A673 (cell line): ENCODE measurements around the gene GSDMA.

ENCODE experiments used
- CTCF ChIP-seq: fragments of 300-800, 200-600 bp; sonication (generic); conservative IDR thresholded peaks from 2 replicates; pipeline ENCODE4 v1.5.1; 2017; ENCODE audit warnings: low read depth, mild to moderate bottlenecking, antibody characterized with exemption, low read length, moderate library complexity, mixed read lengths
- EZH2 ChIP-seq: fragments of 200-600 bp; sonication (generic); IDR thresholded peaks from 2 replicates; pipeline ENCODE4 v1.6.1; 2017; ENCODE audit warnings: borderline replicate concordance, low read depth, mild to moderate bottlenecking, mixed read lengths, antibody characterized with exemption, low read length; ENCODE audit not compliant: poor library complexity, severe bottlenecking

GRCh38 chr17:39929646-39930407 is 33.0 kb upstream of the GSDMA start:
- TF ChIP-seq EZH2 (no peak), CTCF (no peak)
